Measurements from ENCODE around the gene SHISAL1.

Gene SHISAL1

GRCh38 chr22:44298406-44299091, 14.2 kb downstream of the SHISAL1 start:
- H3K36me3 Mint-ChIP-seq (ENCODE audit: low read depth), result peaks cover 12% of the 10 kb centered on the region

GRCh38 chr22:44297470-44298061, 15.2 kb downstream of the SHISAL1 start:
- H3K36me3 Mint-ChIP-seq (ENCODE audit: low read depth), result peaks cover 12% of the 10 kb centered on the region
- H3K27me3 Mint-ChIP-seq (ENCODE audit: low read depth, poor library complexity), result peaks cover 14% of the 10 kb centered on the region
- H3K4me3 Mint-ChIP-seq, result no peak overlapping the region
- no peak for DNase-seq
- no peak for TF ChIP-seq CTCF (IDR thresholded peaks at IDR 0.05)
- H3K4me1 Mint-ChIP-seq, result peaks cover 63% of the 10 kb centered on the region
- H3K9me3 Mint-ChIP-seq, result peaks cover 21% of the 10 kb centered on the region
- no peak overlapping the region for H3K27ac Mint-ChIP-seq

More at GRCh38 chr22:44298406-44299091, 14.2 kb downstream of the SHISAL1 start:
- Mint-ChIP-seq H3K4me1 (peaks cover 56% of the 10 kb centered on the region), H3K27me3 (ENCODE audit: low read depth, poor library complexity) (peaks cover 14% of the 10 kb centered on the region), H3K9me3 (peaks cover 21% of the 10 kb centered on the region), H3K4me3 (no peak overlapping the region), H3K27ac (peak overlapping the region; percentile 95)
- DNase-seq, result peak; percentile 57
- TF ChIP-seq CTCF (IDR thresholded peaks at IDR 0.05), result no peak

GRCh38 chr22:44295406-44295805, 17.3 kb downstream of the SHISAL1 start:
- H3K4me1 Mint-ChIP-seq, result peaks cover 69% of the 10 kb centered on the region
- peaks cover 12% of the 10 kb centered on the region for H3K36me3 Mint-ChIP-seq (ENCODE audit: low read depth)
- H3K9me3 Mint-ChIP-seq, result peaks cover 21% of the 10 kb centered on the region
- no peak for DNase-seq
- H3K27ac Mint-ChIP-seq, result no peak overlapping the region
- TF ChIP-seq CTCF (IDR thresholded peaks at IDR 0.05), result no peak
- H3K4me3 Mint-ChIP-seq, result no peak overlapping the region
- peaks cover 4% of the 10 kb centered on the region for H3K27me3 Mint-ChIP-seq (ENCODE audit: low read depth, poor library complexity)

- H3K4me3 Mint-ChIP-seq, result no peak overlapping the region
- no peak for TF ChIP-seq CTCF (IDR thresholded peaks at IDR 0.05)
- peaks cover 21% of the 10 kb centered on the region for H3K9me3 Mint-ChIP-seq
- no peak for DNase-seq
- peaks cover 69% of the 10 kb centered on the region for H3K4me1 Mint-ChIP-seq
- H3K27me3 Mint-ChIP-seq (ENCODE audit: low read depth, poor library complexity), result no peaks in the 10 kb centered on the region
- no peak overlapping the region for H3K27ac Mint-ChIP-seq
- H3K36me3 Mint-ChIP-seq (ENCODE audit: low read depth), result peaks cover 12% of the 10 kb centered on the region
Observed at GRCh38 chr22:44293876-44294275, 18.9 kb downstream of the SHISAL1 start.

- Mint-ChIP-seq H3K4me3 (no peak overlapping the region), H3K27me3 (ENCODE audit: low read depth, poor library complexity) (no peaks in the 10 kb centered on the region), H3K4me1 (peaks cover 65% of the 10 kb centered on the region), H3K9me3 (peaks cover 21% of the 10 kb centered on the region), H3K27ac (no peak overlapping the region), H3K36me3 (ENCODE audit: low read depth) (peaks cover 12% of the 10 kb centered on the region)
- no peak for TF ChIP-seq CTCF (IDR thresholded peaks at IDR 0.05)
- DNase-seq, result no peak
Observed at GRCh38 chr22:44293034-44293433, 19.7 kb downstream of the SHISAL1 start.

- Mint-ChIP-seq H3K36me3 (ENCODE audit: low read depth) (peaks cover 12% of the 10 kb centered on the region), H3K27me3 (ENCODE audit: low read depth, poor library complexity) (no peaks in the 10 kb centered on the region), H3K4me3 (no peak overlapping the region), H3K27ac (no peak overlapping the region), H3K4me1 (peaks cover 62% of the 10 kb centered on the region), H3K9me3 (peaks cover 21% of the 10 kb centered on the region)
- no peak for DNase-seq
- no peak for TF ChIP-seq CTCF (IDR thresholded peaks at IDR 0.05)
Observed at GRCh38 chr22:44292521-44292920, 20.2 kb downstream of the SHISAL1 start.

Data from nephron progenitor cell (in vitro differentiated cells).